Measurements from ENCODE around the gene NELFCD.

DNA sequence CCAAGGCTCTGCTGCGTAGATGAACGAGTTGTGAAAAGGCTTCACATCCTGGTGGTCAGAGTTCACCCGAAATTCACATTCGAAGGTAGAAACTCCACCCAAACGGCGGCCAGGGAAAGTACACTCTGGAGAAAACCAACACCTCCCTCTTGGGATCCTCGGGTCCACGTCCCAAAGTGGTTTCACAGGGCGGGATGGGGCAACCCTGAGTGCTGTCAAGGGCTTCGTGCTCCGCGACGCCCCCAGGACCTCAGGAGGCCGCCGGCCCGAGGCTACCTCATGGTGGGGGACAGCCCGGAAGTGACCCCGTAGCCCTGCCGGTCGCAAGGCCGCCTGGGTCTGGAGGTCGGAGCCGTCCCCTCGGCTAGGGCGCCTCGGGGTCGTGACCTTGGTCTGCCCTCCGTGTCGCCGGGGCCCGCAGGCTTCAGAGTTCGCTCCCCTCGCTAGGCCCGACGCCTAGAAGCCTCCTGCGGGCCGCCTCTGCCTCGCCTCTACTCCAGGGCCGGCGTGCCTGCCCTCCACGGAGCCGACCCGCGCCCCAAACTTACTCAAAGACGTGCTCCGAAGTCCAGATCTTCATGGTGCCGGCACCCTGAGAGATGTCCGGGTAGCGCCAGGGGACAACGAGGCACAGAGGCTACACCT lies 61.2 kb downstream of the NELFCD start, which contains the start of gene PRELID3B:
- TF ChIP-seq CTCF (IDR thresholded peaks at IDR 0.05) = no peak
- no peak for TF ChIP-seq POLR2A (IDR thresholded peaks at IDR 0.05)
